GM18499 (cell line): Measurements from ENCODE around the gene ITIH6.
"Not testable (repeated sequence)": the region's sequence is repeated elsewhere in the genome, so short reads cannot be mapped to it uniquely, and the experiment has no call there.

ENCODE experiments used
- ATAC-seq: cut with Tn5 transposase; IDR thresholded peaks from one replicate; pipeline ENCODE4 v1.9.1; 2021; ENCODE audit warnings: moderate number of reproducible peaks; ENCODE audit not compliant: insufficient read depth, unreplicated experiment

Gene ITIH6

GRCh38 chrX:54798137-54798536 lies at the start of gene ITIH6:
Gene ITIH6, minus strand, starts transcription at chrX:54798255. Its CDS starts 45 bp downstream, at chrX:54798210.
- no peak for ATAC-seq

- not testable (repeated sequence) for ATAC-seq
Observed at GRCh38 chrX:54847700-54848099, 49.6 kb upstream of the ITIH6 start.

- no peak for ATAC-seq
Observed at GRCh38 chrX:54843050-54843449, 45.0 kb upstream of the ITIH6 start.

- no peak for ATAC-seq
Observed at GRCh38 chrX:54842607-54843006, 44.6 kb upstream of the ITIH6 start.

GRCh38 chrX:54841184-54841874 lies 43.3 kb upstream of the ITIH6 start:
- ATAC-seq: not testable (repeated sequence)

- ATAC-seq: no peak
Observed at GRCh38 chrX:54838583-54838982, 40.5 kb upstream of the ITIH6 start.

GRCh38 chrX:54826598-54826997 lies 28.5 kb upstream of the ITIH6 start:
- no peak for ATAC-seq

- ATAC-seq: no peak
Observed at GRCh38 chrX:54825716-54826438, 27.8 kb upstream of the ITIH6 start.

- ATAC-seq: no peak
Observed at GRCh38 chrX:54824722-54825121, 26.7 kb upstream of the ITIH6 start.

- no peak for ATAC-seq
Observed at GRCh38 chrX:54824195-54824594, 26.1 kb upstream of the ITIH6 start.

- no peak for ATAC-seq
Observed at GRCh38 chrX:54821310-54821709, 23.3 kb upstream of the ITIH6 start.

GRCh38 chrX:54820737-54821136 lies 22.7 kb upstream of the ITIH6 start:
- ATAC-seq: no peak

GRCh38 chrX:54819201-54819600 lies 21.1 kb upstream of the ITIH6 start:
- ATAC-seq: no peak

- no peak for ATAC-seq
Observed at GRCh38 chrX:54818221-54818620, 20.2 kb upstream of the ITIH6 start.

GRCh38 chrX:54817220-54817820 lies 19.3 kb upstream of the ITIH6 start:
- no peak for ATAC-seq

GRCh38 chrX:54812306-54812705 lies 14.3 kb upstream of the ITIH6 start:
- ATAC-seq: no peak

GRCh38 chrX:54811301-54811885 lies 13.3 kb upstream of the ITIH6 start:
- ATAC-seq: no peak

- no peak for ATAC-seq
Observed at GRCh38 chrX:54810532-54810931, 12.5 kb upstream of the ITIH6 start.

- peak; percentile 83 for ATAC-seq
Observed at GRCh38 chrX:54808605-54809483, 10.8 kb upstream of the ITIH6 start.

- peak; percentile 4 for ATAC-seq
Observed at GRCh38 chrX:54808109-54808604, 10.1 kb upstream of the ITIH6 start.
